ENCODE results near the gene SLC25A21. TPM values are rescaled to one million over a fixed set of nuclear protein-coding genes. Genes with fewer than 3 reads are reported as not detected.

The SLC25A21 gene
- total and polyA plus RNA-seq, 2 of the 13 experiments (the other 11 are each of a cell fraction or from before 2014, with no cell fraction given), result 1.9 to 2.9 TPM

- TF ChIP-seq PCBP1 (IDR thresholded peaks at IDR 0.05; ENCODE audit: borderline replicate concordance, low read depth, low read length), result 0 out of 2 replicates have a peak, but pooled peaks have one; percentile 71
- TF ChIP-seq ZSCAN31 (CRISPR knock-in tag; IDR thresholded peaks at IDR 0.05; ENCODE audit: low read depth), result 0 out of 2 replicates have a peak, but pooled peaks have one; percentile 13
- TF ChIP-seq ZNF20 (CRISPR knock-in tag; IDR thresholded peaks at IDR 0.05), result no peak
- TF ChIP-seq CHCHD3 (CRISPR knock-in tag; IDR thresholded peaks at IDR 0.05), result 0 out of 2 replicates have a peak, but pooled peaks have one; percentile 9
- no peak for TF ChIP-seq HMGA1 (CRISPR knock-in tag; conservative IDR thresholded peaks at IDR 0.05)
- TF ChIP-seq FOXC1 (CRISPR knock-in tag; IDR thresholded peaks at IDR 0.05; ENCODE audit: borderline replicate concordance), result no peak
- TF ChIP-seq ZNF709 (CRISPR knock-in tag; IDR thresholded peaks at IDR 0.05), result no peak
- TF ChIP-seq, protein P1, sequence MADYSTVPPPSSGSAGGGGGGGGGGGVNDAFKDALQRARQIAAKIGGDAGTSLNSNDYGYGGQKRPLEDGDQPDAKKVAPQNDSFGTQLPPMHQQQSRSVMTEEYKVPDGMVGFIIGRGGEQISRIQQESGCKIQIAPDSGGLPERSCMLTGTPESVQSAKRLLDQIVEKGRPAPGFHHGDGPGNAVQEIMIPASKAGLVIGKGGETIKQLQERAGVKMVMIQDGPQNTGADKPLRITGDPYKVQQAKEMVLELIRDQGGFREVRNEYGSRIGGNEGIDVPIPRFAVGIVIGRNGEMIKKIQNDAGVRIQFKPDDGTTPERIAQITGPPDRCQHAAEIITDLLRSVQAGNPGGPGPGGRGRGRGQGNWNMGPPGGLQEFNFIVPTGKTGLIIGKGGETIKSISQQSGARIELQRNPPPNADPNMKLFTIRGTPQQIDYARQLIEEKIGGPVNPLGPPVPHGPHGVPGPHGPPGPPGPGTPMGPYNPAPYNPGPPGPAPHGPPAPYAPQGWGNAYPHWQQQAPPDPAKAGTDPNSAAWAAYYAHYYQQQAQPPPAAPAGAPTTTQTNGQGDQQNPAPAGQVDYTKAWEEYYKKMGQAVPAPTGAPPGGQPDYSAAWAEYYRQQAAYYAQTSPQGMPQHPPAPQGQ (CRISPR knock-in tag; IDR thresholded peaks at IDR 0.05; ENCODE audit: borderline replicate concordance), result no peak
- TF ChIP-seq, protein P2, sequence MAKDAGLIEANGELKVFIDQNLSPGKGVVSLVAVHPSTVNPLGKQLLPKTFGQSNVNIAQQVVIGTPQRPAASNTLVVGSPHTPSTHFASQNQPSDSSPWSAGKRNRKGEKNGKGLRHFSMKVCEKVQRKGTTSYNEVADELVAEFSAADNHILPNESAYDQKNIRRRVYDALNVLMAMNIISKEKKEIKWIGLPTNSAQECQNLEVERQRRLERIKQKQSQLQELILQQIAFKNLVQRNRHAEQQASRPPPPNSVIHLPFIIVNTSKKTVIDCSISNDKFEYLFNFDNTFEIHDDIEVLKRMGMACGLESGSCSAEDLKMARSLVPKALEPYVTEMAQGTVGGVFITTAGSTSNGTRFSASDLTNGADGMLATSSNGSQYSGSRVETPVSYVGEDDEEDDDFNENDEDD (CRISPR knock-in tag; IDR thresholded peaks at IDR 0.05; ENCODE audit: borderline replicate concordance), result peak; percentile 40; the same call in 1 of the 2 replicates
- 0 out of 2 replicates have a peak, but pooled peaks have one; percentile 43 for TF ChIP-seq FLYWCH1 (CRISPR knock-in tag; IDR thresholded peaks at IDR 0.05)
- TF ChIP-seq ZNF136 (CRISPR knock-in tag; IDR thresholded peaks at IDR 0.05; ENCODE audit: low read depth), result no peak
- peak; percentile 68 for TF ChIP-seq BCL6 (CRISPR knock-in tag; IDR thresholded peaks at IDR 0.05)
- TF ChIP-seq MZF1 (CRISPR knock-in tag; IDR thresholded peaks at IDR 0.05; ENCODE audit: borderline replicate concordance), result no peak
- no peak for TF ChIP-seq JARID2 (CRISPR knock-in tag; IDR thresholded peaks at IDR 0.05; ENCODE audit: insufficient replicate concordance)
- peak; percentile 5 for TF ChIP-seq PRPF4 (IDR thresholded peaks at IDR 0.05; ENCODE audit: low read depth, low read length, poor library complexity, severe bottlenecking)
- no peak for TF ChIP-seq SIN3B (IDR thresholded peaks at IDR 0.05; ENCODE audit: low read length)
- TF ChIP-seq, protein P3, sequence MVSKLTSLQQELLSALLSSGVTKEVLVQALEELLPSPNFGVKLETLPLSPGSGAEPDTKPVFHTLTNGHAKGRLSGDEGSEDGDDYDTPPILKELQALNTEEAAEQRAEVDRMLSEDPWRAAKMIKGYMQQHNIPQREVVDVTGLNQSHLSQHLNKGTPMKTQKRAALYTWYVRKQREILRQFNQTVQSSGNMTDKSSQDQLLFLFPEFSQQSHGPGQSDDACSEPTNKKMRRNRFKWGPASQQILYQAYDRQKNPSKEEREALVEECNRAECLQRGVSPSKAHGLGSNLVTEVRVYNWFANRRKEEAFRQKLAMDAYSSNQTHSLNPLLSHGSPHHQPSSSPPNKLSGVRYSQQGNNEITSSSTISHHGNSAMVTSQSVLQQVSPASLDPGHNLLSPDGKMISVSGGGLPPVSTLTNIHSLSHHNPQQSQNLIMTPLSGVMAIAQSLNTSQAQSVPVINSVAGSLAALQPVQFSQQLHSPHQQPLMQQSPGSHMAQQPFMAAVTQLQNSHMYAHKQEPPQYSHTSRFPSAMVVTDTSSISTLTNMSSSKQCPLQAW (CRISPR knock-in tag; IDR thresholded peaks at IDR 0.05), result peak; percentile 49; the same call in 1 of the 2 replicates
- no peak for TF ChIP-seq KDM4B (CRISPR knock-in tag; IDR thresholded peaks at IDR 0.05)
- no peak for TF ChIP-seq CCAR2 (optimal IDR thresholded peaks at IDR 0.05; ENCODE audit: low read depth, low read length)
- TF ChIP-seq ZFP1 (CRISPR knock-in tag; IDR thresholded peaks at IDR 0.05), result no peak
- TF ChIP-seq ISX (CRISPR knock-in tag; conservative IDR thresholded peaks at IDR 0.05), result no peak
- TF ChIP-seq SMAD1 (CRISPR knock-in tag; IDR thresholded peaks at IDR 0.05; ENCODE audit: borderline replicate concordance, low read depth), result peak; percentile 79; the same call in 1 of the 2 replicates
- 0 out of 2 replicates have a peak, but pooled peaks have one; percentile 41 for TF ChIP-seq PREB (CRISPR knock-in tag; IDR thresholded peaks at IDR 0.05)
These were observed 516.3 kb downstream of the SLC25A21 start (continued) for GRCh38 chr14:36655963-36656686.
